ENCODE data around the gene ROPN1L.

Gene ROPN1L

GRCh38 chr5:10427978-10428377 lies 13.7 kb upstream of the ROPN1L start:
- no peak for DNase-seq (ENCODE audit: low spot score)

GRCh38 chr5:10431415-10431814 lies 10.3 kb upstream of the ROPN1L start:
- DNase-seq (ENCODE audit: low spot score) = no peak

GRCh38 chr5:10432059-10433008 lies 9.3 kb upstream of the ROPN1L start:
- DNase-seq (ENCODE audit: low spot score) = no peak

GRCh38 chr5:10434392-10434791 lies 7.3 kb upstream of the ROPN1L start:
- no peak for DNase-seq (ENCODE audit: low spot score)

GRCh38 chr5:10438301-10438700 lies 3.4 kb upstream of the ROPN1L start:
- no peak for DNase-seq (ENCODE audit: low spot score)

GRCh38 chr5:10439692-10440091 lies 2.0 kb upstream of the ROPN1L start:
- DNase-seq (ENCODE audit: low spot score) = no peak

- no peak for DNase-seq (ENCODE audit: low spot score)
Observed at GRCh38 chr5:10440367-10440990, 1.2 kb upstream of the ROPN1L start.

GRCh38 chr5:10441992-10442435 lies 335 bp downstream of the ROPN1L start:
- DNase-seq (ENCODE audit: low spot score) = no peak

- no peak for DNase-seq (ENCODE audit: low spot score)
Observed at GRCh38 chr5:10442576-10442975, 897 bp downstream of the ROPN1L start.

- DNase-seq (ENCODE audit: low spot score) = no peak
Observed at GRCh38 chr5:10445352-10445751, 3.7 kb downstream of the ROPN1L start.

GRCh38 chr5:10446490-10446889 lies 4.8 kb downstream of the ROPN1L start:
- DNase-seq (ENCODE audit: low spot score) = no peak

- no peak for DNase-seq (ENCODE audit: low spot score)
Observed at GRCh38 chr5:10447041-10447440, 5.4 kb downstream of the ROPN1L start.

GRCh38 chr5:10448754-10449360 lies 7.2 kb downstream of the ROPN1L start:
- no peak for DNase-seq (ENCODE audit: low spot score)

- no peak for DNase-seq (ENCODE audit: low spot score)
Observed at GRCh38 chr5:10451137-10451824, 9.6 kb downstream of the ROPN1L start.

- peak; percentile 74 for DNase-seq (ENCODE audit: low spot score)
Observed at GRCh38 chr5:10452768-10453331, 11.2 kb downstream of the ROPN1L start.

- no peak for DNase-seq (ENCODE audit: low spot score)
Observed at GRCh38 chr5:10453545-10453944, 11.9 kb downstream of the ROPN1L start.

GRCh38 chr5:10454591-10455276 lies 13.1 kb downstream of the ROPN1L start:
- no peak for DNase-seq (ENCODE audit: low spot score)

GRCh38 chr5:10455277-10455670 lies 13.6 kb downstream of the ROPN1L start:
- no peak for DNase-seq (ENCODE audit: low spot score)

- no peak for DNase-seq (ENCODE audit: low spot score)
Observed at GRCh38 chr5:10456583-10457420, 15.1 kb downstream of the ROPN1L start.

All from germinal center (tissue), 1 donor.